ENCODE measurements around the gene HTR4. TPM values are rescaled to one million over a fixed set of nuclear protein-coding genes. Genes with fewer than 3 reads are reported as not detected.

The HTR4 gene
- total RNA-seq, 1 donor from 2014 or later, result not detected

GRCh38 chr5:148556835-148557234, 97.5 kb downstream of the HTR4 start:
- Mint-ChIP-seq H3K36me3 (no peaks in the 10 kb centered on the region), H3K27ac (no peak overlapping the region), H3K27me3 (ENCODE audit: insufficient read depth, low read depth) (peaks cover 2% of the 10 kb centered on the region), H3K4me1 (peaks cover 5% of the 10 kb centered on the region), H3K4me3 (no peak overlapping the region), H3K9me3 (no peaks in the 10 kb centered on the region)
- Histone ChIP-seq H3K4me1 (peaks cover 12% of the 10 kb centered on the region), H3K79me2 (ENCODE audit: low read depth) (no peaks in the 10 kb centered on the region), H4K20me1 (ENCODE audit: low read depth) (no peaks in the 10 kb centered on the region), H3K4me3 (no peak overlapping the region), H3K36me3 (no peaks in the 10 kb centered on the region), H3F3A (ENCODE audit: low read depth) (no peaks in the 10 kb centered on the region), H3K4me2 (no peak overlapping the region), H2AFZ (replicated peaks) (no peak overlapping the region), H3K9ac (no peak overlapping the region), H3K27me3 (no peaks in the 10 kb centered on the region), H3K27ac (no peak overlapping the region), H3K9me3 (ENCODE audit: low read depth) (no peaks in the 10 kb centered on the region)
- TF ChIP-seq CTCF (IDR thresholded peaks at IDR 0.05), result no peak
- no peak for DNase-seq (ENCODE audit: low spot score)

- no peaks in the 10 kb centered on the region for H3K9me3 Mint-ChIP-seq
Measured at GRCh38 chr5:148554621-148555020, 99.7 kb downstream of the HTR4 start.

GRCh38 chr5:148543727-148544126, 110.6 kb downstream of the HTR4 start:
- Histone ChIP-seq H3K9me3 (ENCODE audit: low read depth) (no peaks in the 10 kb centered on the region), H4K20me1 (ENCODE audit: low read depth) (no peaks in the 10 kb centered on the region), H2AFZ (replicated peaks) (no peak overlapping the region), H3K4me1 (no peaks in the 10 kb centered on the region), H3K79me2 (ENCODE audit: low read depth) (no peaks in the 10 kb centered on the region), H3K27ac (no peak overlapping the region), H3K36me3 (no peaks in the 10 kb centered on the region), H3K27me3 (no peaks in the 10 kb centered on the region), H3K4me2 (no peak overlapping the region), H3F3A (ENCODE audit: low read depth) (no peaks in the 10 kb centered on the region), H3K9ac (no peak overlapping the region), H3K4me3 (no peak overlapping the region)
- no peak for DNase-seq (ENCODE audit: low spot score)
- H3K9me3 Mint-ChIP-seq, result peaks cover 2% of the 10 kb centered on the region
- H3K4me1 Mint-ChIP-seq, result no peaks in the 10 kb centered on the region
- peaks cover 2% of the 10 kb centered on the region for H3K27me3 Mint-ChIP-seq (ENCODE audit: insufficient read depth, low read depth)
- TF ChIP-seq EZH2 (IDR thresholded peaks at IDR 0.05) (no peak), EZH2phosphoT487 (IDR thresholded peaks at IDR 0.05) (no peak), CTCF (IDR thresholded peaks at IDR 0.05) (no peak)
- H3K27ac Mint-ChIP-seq, result no peak overlapping the region
- no peak overlapping the region for H3K4me3 Mint-ChIP-seq
- no peaks in the 10 kb centered on the region for H3K36me3 Mint-ChIP-seq

More at GRCh38 chr5:148554621-148555020, 99.7 kb downstream of the HTR4 start:
- no peak for TF ChIP-seq CTCF (IDR thresholded peaks at IDR 0.05)
- Histone ChIP-seq H3K27me3 (no peaks in the 10 kb centered on the region), H3K4me1 (peaks cover 1% of the 10 kb centered on the region), H3F3A (ENCODE audit: low read depth) (no peaks in the 10 kb centered on the region), H4K20me1 (ENCODE audit: low read depth) (no peaks in the 10 kb centered on the region), H3K9me3 (ENCODE audit: low read depth) (no peaks in the 10 kb centered on the region), H3K79me2 (ENCODE audit: low read depth) (no peaks in the 10 kb centered on the region), H3K27ac (no peak overlapping the region), H3K9ac (no peak overlapping the region), H3K4me2 (no peak overlapping the region), H2AFZ (replicated peaks) (no peak overlapping the region), H3K4me3 (no peak overlapping the region), H3K36me3 (no peaks in the 10 kb centered on the region)
- Mint-ChIP-seq H3K4me3 (no peak overlapping the region), H3K27me3 (ENCODE audit: insufficient read depth, low read depth) (no peaks in the 10 kb centered on the region), H3K4me1 (no peaks in the 10 kb centered on the region), H3K27ac (no peak overlapping the region), H3K36me3 (no peaks in the 10 kb centered on the region)
- DNase-seq (ENCODE audit: low spot score), result no peak

GRCh38 chr5:148542812-148543211, 111.5 kb downstream of the HTR4 start:
- Mint-ChIP-seq H3K27ac (no peak overlapping the region), H3K4me1 (no peaks in the 10 kb centered on the region), H3K36me3 (no peaks in the 10 kb centered on the region), H3K4me3 (no peak overlapping the region), H3K27me3 (ENCODE audit: insufficient read depth, low read depth) (peaks cover 2% of the 10 kb centered on the region), H3K9me3 (peaks cover 2% of the 10 kb centered on the region)
- Histone ChIP-seq H3F3A (ENCODE audit: low read depth) (no peaks in the 10 kb centered on the region), H4K20me1 (ENCODE audit: low read depth) (no peaks in the 10 kb centered on the region), H3K9me3 (ENCODE audit: low read depth) (no peaks in the 10 kb centered on the region), H3K36me3 (no peaks in the 10 kb centered on the region), H3K9ac (no peak overlapping the region), H3K4me3 (no peak overlapping the region), H3K79me2 (ENCODE audit: low read depth) (no peaks in the 10 kb centered on the region), H3K27ac (no peak overlapping the region), H2AFZ (replicated peaks) (no peak overlapping the region), H3K4me2 (no peak overlapping the region), H3K4me1 (no peaks in the 10 kb centered on the region), H3K27me3 (no peaks in the 10 kb centered on the region)
- DNase-seq (ENCODE audit: low spot score), result no peak
- no peak for TF ChIP-seq CTCF (IDR thresholded peaks at IDR 0.05)
- no peak for TF ChIP-seq EZH2phosphoT487 (IDR thresholded peaks at IDR 0.05)
- no peak for TF ChIP-seq EZH2 (IDR thresholded peaks at IDR 0.05)

Measured in neural progenitor cell (in vitro differentiated cells).